HT-29 (cell line): ENCODE results near the gene PIF1. TPM values are rescaled to one million over a fixed set of nuclear protein-coding genes. Genes with fewer than 3 reads are reported as not detected.

Experiments used
- DNase-seq: peaks from one replicate; pipeline ENCODE4 v3.0.0-alpha.2; 2015; ENCODE audit warnings: low spot score
- total RNA-seq: library from RNA; depleted of rRNA; stranded (reverse); fragments of >200 nt; shearing (Covaris generic); gene quantifications from 2 replicates; pipeline ENCODE4 v1.2.3, GENCODE V29; 2014; rRNA removed

The PIF1 gene
- total RNA-seq, 1 experiment from 2014 or later = 66.2 TPM

GRCh38 chr15:64775551-64776401 is 49.7 kb downstream of the PIF1 start, which contains the start of gene RBPMS2:
Gene RBPMS2, minus strand, starts transcription at chr15:64775589. Its CDS starts 270 bp downstream, at chr15:64775319.
- no peak for DNase-seq

GRCh38 chr15:64774629-64775493 is 50.6 kb downstream of the PIF1 start:
- no peak for DNase-seq

- DNase-seq = no peak
Observed at GRCh38 chr15:64774037-64774628, 51.3 kb downstream of the PIF1 start.

GRCh38 chr15:64773606-64774005 is 51.8 kb downstream of the PIF1 start:
- DNase-seq = no peak

GRCh38 chr15:64772964-64773363 is 52.5 kb downstream of the PIF1 start:
- DNase-seq = no peak

- no peak for DNase-seq
Observed at GRCh38 chr15:64772488-64772887, 53.0 kb downstream of the PIF1 start.

GRCh38 chr15:64770626-64771025 is 54.8 kb downstream of the PIF1 start:
- no peak for DNase-seq

- no peak for DNase-seq
Observed at GRCh38 chr15:64767203-64767602, 58.2 kb downstream of the PIF1 start.

GRCh38 chr15:64766058-64766457 is 59.4 kb downstream of the PIF1 start:
- no peak for DNase-seq

Other genes starting within 250 kb of the PIF1 start
- gene RBPMS2, start 50.1 kb downstream of the PIF1 start, total RNA-seq = not detected in 2 replicates
- 6.4 and 8.1 TPM in 2 replicates for gene PLEKHO2, start 16.3 kb upstream of the PIF1 start, total RNA-seq
- 0.60 and 0.71 TPM in 2 replicates for gene ANKDD1A, start 86.3 kb upstream of the PIF1 start, total RNA-seq
- gene SPG21, start 164.3 kb upstream of the PIF1 start, total RNA-seq = 91.2 and 101 TPM in 2 replicates
- 17.1 and 23.1 TPM in 2 replicates for gene MTFMT, start 204.0 kb upstream of the PIF1 start, total RNA-seq
- 0.39 and 0.64 TPM in 2 replicates for gene SLC51B, start 219.7 kb upstream of the PIF1 start, total RNA-seq
- not detected in 2 replicates for gene RASL12, start 242.3 kb upstream of the PIF1 start, total RNA-seq